ENCODE data around the gene DNER.

GRCh38 chr2:229434187-229434586 lies 280.2 kb downstream of the DNER start:
- TF ChIP-seq, protein P1, sequence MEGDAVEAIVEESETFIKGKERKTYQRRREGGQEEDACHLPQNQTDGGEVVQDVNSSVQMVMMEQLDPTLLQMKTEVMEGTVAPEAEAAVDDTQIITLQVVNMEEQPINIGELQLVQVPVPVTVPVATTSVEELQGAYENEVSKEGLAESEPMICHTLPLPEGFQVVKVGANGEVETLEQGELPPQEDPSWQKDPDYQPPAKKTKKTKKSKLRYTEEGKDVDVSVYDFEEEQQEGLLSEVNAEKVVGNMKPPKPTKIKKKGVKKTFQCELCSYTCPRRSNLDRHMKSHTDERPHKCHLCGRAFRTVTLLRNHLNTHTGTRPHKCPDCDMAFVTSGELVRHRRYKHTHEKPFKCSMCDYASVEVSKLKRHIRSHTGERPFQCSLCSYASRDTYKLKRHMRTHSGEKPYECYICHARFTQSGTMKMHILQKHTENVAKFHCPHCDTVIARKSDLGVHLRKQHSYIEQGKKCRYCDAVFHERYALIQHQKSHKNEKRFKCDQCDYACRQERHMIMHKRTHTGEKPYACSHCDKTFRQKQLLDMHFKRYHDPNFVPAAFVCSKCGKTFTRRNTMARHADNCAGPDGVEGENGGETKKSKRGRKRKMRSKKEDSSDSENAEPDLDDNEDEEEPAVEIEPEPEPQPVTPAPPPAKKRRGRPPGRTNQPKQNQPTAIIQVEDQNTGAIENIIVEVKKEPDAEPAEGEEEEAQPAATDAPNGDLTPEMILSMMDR (IDR thresholded peaks at IDR 0.05; ENCODE audit: low read depth, low read length, missing input control), result no peak
- TF ChIP-seq JUND (IDR thresholded peaks at IDR 0.05) (no peak), EGR1 (IDR thresholded peaks at IDR 0.05; ENCODE audit: low read depth in 2 of 2) (no peak), YY1 (IDR thresholded peaks at IDR 0.05) (no peak), RAD21 (IDR thresholded peaks at IDR 0.05) (no peak), RXRA (IDR thresholded peaks at IDR 0.05) (no peak), GABPA (IDR thresholded peaks at IDR 0.05 in 1 of 2, conservative IDR thresholded peaks at IDR 0.05 in 1 of 2) (no peak)
- TF ChIP-seq, protein P2, sequence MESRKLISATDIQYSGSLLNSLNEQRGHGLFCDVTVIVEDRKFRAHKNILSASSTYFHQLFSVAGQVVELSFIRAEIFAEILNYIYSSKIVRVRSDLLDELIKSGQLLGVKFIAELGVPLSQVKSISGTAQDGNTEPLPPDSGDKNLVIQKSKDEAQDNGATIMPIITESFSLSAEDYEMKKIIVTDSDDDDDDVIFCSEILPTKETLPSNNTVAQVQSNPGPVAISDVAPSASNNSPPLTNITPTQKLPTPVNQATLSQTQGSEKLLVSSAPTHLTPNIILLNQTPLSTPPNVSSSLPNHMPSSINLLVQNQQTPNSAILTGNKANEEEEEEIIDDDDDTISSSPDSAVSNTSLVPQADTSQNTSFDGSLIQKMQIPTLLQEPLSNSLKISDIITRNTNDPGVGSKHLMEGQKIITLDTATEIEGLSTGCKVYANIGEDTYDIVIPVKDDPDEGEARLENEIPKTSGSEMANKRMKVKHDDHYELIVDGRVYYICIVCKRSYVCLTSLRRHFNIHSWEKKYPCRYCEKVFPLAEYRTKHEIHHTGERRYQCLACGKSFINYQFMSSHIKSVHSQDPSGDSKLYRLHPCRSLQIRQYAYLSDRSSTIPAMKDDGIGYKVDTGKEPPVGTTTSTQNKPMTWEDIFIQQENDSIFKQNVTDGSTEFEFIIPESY (IDR thresholded peaks at IDR 0.05), result no peak
- TF ChIP-seq, protein P3, sequence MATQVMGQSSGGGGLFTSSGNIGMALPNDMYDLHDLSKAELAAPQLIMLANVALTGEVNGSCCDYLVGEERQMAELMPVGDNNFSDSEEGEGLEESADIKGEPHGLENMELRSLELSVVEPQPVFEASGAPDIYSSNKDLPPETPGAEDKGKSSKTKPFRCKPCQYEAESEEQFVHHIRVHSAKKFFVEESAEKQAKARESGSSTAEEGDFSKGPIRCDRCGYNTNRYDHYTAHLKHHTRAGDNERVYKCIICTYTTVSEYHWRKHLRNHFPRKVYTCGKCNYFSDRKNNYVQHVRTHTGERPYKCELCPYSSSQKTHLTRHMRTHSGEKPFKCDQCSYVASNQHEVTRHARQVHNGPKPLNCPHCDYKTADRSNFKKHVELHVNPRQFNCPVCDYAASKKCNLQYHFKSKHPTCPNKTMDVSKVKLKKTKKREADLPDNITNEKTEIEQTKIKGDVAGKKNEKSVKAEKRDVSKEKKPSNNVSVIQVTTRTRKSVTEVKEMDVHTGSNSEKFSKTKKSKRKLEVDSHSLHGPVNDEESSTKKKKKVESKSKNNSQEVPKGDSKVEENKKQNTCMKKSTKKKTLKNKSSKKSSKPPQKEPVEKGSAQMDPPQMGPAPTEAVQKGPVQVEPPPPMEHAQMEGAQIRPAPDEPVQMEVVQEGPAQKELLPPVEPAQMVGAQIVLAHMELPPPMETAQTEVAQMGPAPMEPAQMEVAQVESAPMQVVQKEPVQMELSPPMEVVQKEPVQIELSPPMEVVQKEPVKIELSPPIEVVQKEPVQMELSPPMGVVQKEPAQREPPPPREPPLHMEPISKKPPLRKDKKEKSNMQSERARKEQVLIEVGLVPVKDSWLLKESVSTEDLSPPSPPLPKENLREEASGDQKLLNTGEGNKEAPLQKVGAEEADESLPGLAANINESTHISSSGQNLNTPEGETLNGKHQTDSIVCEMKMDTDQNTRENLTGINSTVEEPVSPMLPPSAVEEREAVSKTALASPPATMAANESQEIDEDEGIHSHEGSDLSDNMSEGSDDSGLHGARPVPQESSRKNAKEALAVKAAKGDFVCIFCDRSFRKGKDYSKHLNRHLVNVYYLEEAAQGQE (IDR thresholded peaks at IDR 0.05), result no peak
